NCI-H2196 treated with DMSO at 0.1 percent for 48 hours (cell line): ENCODE results near the gene PPP1R14C.

Experiments used
- DNase-seq: peaks from one replicate; lab custom pipeline; 2025; ENCODE audit not compliant: unreplicated experiment; lab: John Stamatoyannopoulos, UW

The PPP1R14C gene

DNA sequence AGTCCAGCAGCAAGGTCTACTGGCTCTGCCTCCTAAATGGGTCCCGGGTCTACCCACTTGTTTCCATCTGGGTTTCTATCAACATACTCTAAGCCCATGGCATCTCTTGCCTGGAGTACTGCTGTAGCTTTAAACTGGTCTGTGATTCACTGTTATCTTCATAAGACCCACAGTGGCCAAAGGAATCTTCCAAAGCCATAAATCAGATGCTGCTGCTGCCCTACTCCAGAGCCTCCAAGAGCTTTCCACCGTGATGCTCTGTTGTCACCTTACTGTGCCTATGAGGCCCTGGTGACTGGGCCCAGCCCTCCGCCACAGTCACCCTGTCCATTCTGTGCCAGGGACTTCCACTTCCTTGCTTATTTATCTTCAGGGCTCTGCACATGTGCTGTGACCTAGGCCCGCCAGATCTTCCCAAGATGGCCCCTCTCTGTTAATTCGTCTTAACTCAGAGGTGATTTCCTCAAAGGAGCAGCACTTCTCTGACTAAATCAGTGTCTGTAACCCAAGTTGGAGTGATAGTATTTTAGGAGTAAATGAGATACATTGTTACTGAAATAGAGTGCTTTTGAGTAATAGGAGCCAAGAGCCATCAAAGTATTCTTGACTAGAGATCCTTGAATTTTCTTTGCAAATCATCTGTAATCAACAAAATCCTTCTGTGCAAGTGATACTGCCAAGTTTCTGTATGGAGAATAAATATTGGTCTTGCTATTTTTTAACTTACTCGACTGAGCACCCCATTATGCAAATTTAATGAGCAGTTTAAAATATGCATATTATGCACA lies 102.5 kb downstream of the PPP1R14C start:
- no peak for DNase-seq

DNA sequence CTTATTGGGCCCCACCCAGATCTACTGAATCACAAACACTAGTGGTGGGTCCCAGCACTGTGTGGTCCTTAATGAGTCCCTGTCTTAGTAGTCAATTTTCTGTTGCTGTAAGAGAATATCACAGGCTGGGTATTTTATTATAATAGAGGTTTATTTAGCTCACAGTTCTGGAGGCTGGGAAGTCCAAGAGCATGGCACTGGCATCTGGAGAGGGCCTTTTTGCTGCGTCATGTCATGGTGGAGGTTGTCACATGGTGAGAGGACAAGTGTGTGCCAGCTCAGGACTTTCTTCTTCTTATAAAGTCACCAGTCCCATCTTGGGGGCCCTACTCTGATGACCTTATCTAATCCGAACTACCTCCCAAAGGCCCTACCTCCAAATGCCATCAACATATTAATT lies 105.0 kb downstream of the PPP1R14C start:
- DNase-seq: no peak

DNA sequence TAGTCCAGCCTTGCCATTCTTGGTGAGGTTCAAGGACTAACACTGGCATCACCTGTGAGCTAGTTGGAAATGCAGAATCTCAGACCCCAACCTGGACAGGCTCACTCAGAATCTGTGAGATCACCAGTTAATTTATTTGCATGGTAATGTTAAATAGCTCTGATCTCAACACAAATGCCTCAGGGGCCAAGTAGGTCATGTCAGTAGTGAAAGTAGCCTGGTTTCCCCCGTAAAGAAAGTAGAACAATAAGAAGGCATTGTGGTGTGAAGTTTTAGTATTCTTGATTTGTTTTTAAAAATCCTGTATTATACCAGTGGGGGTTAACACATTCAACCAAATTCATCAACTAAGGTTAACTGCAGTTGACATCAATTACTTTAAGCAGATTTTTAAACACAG lies 105.5 kb downstream of the PPP1R14C start:
- no peak for DNase-seq

DNA sequence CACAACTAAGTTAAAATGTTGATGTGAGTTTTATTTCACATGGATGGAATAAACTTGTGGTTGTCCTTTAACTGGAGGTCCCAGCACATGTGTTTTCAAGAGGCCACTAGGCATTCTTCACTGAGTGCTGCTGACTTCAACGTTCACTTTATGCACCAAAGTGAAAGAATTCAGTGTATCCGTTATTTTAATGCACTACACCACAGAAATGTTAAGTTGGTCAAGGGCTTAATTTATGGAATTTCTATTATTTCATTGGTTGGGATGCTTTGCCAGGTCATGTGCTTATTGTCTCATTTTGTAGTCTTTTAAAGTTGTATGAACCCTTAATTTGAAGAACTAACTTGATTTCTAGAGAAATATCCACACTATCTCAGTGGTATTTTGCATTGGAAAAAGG lies 106.4 kb downstream of the PPP1R14C start:
- DNase-seq: no peak

DNA sequence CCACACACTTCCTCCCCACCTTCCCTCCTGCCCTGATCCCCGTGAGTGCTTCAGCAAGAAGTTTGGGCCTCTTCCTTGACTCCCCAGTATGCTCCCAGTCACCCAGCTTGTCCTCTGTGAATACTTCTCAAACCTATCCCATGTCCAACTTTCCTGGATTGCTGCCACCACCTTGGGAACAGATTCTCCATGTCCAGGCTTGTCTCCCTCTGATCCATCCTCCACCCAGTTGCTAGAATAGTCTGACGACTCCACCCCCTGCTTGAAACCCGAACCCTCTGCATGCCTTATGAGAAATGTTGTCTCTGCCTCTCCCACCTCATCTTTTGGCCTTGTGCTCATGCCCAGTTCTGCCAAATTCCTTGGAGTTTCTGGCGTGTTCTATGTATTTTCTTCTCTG lies 108.0 kb downstream of the PPP1R14C start:
- DNase-seq: no peak

DNA sequence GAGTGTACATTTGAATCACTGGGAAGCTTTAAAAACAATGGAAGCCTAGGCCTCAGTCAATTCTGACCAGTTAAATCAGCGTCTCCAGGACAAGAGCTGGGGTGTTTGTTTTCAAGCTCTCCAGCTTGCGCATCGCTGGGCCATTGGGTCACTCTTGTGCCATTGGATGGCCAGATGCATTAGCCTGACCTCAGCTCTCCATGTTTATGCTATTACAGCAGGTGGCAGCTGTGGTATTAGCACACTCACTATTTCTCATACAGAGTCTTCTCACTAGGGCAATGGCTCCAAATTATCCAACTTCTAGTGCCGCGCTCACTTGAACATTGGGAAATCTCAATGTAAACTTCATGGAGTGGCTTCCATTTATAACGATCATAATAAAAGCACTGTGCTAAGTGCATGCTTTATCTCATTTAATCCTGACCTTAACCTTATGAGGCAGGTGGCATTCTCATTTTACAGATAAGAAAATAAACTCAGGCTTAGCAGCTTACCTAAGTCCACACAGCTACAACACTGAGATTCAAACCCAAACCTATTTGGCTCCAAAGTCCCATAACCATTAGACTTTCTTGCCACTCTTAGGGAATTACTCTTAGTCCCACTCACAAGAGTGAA lies 108.8 kb downstream of the PPP1R14C start:
- DNase-seq: no peak

DNA sequence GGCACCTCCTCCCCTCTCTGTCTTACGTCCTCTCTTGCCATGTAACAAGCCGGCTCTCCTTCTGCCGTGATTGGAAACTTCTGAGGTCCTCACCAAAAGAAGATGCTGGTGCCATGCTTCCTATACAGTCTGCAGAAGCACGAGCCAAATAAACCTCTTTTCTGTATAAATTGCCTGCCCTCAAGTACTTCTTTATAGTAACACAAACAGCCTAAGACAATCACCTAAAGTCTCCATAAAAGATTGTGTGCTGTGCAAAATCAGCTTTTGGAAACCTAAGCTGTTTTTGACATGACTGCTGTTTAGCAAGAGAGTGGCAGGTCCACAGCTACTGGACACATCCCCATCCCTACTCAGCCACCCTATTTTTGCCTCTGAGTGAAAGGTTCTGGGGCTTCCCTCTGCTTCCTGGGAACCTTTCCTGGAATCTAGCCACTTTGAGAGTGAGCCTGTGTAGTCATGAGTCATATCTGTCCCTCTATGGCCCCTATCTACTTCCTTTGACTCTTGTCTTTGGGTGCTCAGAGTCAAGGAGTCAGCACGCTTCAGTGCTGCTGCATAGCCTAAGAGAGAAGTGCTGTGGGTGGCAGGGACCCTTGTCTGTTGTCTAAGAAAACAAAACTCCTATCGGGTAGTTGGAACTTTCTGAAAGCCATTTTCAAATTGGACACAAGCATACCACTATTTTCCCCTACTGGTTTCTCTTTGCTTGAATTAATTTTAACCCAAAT lies 110.0 kb downstream of the PPP1R14C start:
- DNase-seq: no peak

DNA sequence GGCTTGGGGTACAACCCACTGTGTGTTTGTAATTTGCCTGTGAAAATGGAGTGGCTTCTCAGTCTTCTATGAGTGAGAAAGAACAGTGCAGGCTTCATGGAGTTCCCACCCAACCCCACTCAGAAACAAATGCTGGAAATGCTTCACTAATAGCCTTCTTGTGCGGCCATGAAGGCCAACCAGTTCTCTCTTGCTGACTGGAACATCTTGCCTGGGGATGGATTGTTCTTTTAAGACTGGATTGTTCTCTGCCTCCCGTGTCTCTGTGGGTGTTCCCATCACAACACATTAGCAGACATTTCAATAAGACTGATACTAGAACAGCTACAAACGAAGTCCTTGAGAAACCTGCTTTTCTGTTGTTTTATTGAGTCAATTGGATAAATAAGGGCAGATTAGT lies 110.6 kb downstream of the PPP1R14C start:
- DNase-seq: no peak

DNA sequence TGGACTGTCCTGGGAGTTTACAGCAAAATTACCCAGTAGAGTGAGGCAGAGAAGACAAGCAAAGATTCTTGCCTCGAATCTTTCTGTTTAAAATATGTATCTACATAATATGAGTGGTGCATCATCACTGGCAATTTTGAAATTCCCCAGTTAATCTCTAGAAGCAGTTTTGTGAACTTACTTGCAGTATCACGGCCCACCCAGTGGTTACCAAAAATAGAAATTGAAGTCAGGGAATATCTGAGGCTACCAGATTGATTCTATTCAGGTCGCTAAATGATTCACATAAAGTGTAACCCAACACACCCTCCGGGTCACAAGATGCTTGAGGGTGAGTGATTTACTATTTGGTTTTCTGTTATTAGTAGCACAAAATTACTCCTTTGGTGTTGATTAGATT lies 111.9 kb downstream of the PPP1R14C start:
- no peak for DNase-seq

DNA sequence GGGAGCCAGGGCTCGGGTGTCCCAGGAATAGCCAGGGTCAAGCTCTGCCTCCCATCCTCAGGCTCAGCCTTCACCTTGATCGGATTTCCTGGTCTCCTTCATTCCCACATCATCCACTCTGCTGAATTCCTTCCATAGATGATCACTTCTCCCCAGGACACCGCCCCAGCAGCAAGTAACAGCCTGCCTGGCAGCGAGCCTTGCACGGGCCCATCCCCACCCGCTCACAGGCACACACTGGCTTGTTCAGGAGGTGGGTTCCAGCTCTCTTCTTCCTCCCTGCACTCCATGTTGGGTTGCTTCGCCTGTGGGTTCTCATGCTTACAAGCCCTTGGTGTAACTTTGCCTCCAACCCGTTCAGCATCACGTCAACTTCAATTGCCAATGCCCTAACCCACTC lies 113.0 kb downstream of the PPP1R14C start:
- DNase-seq: no peak

DNA sequence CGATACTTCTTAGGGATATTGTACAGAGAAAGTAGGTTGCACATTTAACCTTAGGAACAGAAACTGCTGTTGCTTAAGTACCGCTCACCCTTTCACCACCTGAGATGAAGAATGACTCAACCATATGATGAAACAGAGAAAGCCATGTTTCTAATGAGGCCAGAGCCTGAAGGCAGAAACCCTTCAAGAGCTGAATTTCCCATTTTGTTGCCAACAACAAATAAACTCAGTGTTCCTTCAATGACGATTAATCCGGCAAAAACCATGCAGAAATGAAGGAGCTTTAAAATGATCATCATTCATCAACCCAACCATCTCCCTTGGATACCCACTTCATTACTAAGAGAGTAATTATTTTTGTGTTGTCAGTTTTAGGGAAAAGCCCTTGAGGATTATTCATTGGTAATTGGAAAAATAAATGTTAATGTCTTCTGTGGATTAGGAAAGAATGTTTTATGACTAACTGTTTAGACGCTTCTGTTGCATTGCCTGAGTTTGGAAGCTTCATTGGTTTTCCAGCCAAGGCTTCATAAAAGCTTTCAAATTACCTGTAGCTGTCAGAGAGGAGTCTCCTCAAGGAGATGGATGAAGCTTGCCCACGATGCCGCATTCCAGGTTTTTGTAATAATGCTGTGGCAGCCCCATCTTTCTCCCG lies 113.9 kb downstream of the PPP1R14C start:
- DNase-seq: no peak

DNA sequence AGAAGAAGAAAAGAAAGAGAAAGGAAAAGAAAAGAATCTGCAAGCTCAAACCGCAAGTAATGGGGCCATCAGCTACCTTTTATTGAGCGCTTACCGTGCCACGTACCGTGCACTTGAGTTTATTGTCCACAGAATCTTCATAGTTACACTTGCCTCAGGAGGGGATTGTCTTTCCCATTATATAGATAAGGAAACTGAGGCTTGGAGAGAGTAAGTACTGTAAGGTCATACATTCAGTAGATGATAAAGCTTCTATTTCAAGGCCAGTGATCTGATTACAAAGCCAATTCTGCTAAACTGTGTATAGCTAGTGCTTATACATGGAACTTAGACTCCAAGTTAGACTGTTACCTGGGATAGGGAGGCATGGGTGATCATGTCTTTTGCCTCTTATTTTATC lies 115.5 kb downstream of the PPP1R14C start:
- no peak for DNase-seq

DNA sequence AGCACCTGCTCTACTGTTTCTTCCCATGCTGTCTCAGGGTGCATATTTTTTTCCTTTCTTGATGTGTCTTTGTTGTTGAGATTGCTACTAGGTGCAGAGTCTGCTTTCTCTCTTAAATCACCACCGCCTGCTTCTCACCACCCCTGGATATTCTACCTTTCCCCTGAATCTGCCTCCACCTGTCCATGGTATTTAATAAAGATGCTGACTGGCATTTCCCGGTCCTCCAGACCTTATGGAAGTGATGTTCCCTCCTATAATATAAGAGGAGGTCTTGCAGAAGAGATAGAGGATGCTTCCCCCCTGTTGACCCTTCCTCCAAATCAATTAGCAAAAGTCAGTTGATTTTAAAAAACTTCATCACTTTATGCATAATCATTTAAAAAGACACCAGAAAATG lies 118.1 kb downstream of the PPP1R14C start:
- no peak for DNase-seq

DNA sequence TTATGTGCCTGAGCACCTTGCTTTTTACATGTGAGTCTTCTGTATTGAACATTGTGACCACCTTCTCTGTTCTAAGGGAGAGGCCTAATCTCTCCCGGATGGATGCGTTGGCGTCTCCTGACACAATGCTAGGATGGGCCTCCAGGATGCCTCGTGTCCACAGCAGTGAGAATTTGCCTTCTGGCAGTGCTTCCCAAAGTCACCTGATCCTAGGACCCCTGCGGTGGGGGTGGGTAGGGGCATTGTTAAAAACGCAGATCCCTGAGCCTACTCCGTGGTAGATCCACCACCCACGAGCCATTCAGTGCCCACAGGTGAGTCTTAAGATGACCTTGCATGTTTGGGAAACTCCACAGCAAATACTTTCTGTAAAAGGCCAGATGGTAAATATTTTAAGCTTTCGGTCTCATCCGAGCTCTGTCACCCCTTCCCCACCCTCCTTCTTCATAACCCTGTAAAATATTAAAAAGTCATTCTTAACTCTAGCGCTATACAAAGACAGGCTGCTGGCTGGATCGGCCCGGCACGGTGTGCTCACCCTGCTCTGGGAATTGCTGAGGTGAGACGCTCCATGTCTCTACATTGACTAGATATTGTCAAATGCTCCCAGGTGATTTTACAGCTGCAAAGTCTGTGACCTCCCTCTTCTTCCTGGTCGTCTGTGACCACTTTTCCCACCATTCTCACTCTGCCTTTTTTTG lies 119.3 kb downstream of the PPP1R14C start:
- DNase-seq: no peak

DNA sequence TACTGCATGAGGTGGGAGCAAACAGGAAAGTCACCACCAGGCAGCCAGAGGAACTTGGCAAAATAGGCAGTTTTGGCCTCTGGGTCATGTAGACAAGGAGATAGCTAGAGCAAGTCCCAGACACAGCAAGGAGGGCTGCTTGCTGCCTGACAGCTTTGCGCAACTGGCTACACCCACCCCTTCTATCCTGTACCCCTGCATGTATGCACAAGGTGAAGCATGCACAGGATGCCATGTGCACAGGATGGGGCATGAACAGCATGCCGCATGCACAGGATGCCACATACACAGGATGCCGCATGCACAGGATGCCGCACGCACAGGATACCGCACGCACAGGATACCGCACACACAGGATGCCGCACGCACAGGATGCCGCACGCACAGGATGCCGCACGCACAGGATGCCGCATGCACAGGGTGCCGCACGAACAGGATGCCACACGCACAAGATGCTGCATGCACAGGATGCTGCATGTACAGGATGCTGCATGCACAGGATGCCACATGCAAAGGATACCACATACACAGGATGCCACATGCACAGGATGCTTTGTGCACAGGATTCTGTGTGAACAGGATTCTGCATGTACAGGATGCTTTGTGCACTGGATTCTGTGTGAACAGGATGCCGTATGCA lies 121.0 kb downstream of the PPP1R14C start:
- DNase-seq: no peak

DNA sequence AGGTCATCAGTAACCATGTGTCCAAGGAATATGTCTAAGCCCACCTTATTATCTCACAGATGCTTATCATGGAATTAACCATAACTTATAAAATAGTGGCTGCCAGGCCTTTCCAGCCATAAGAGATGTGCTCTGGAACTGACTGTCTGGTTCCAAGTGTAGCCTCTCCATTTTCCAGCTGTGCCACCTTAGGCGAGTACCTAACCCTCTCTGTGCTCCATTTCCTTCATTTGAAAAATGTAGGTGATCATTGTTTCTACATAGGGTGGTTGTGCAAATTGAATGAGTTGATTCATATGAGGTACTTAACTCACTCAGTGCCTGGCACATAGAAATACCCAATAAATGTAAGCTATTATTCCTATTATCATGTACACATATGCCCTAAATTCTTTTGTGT lies 123.5 kb downstream of the PPP1R14C start:
- no peak for DNase-seq

DNA sequence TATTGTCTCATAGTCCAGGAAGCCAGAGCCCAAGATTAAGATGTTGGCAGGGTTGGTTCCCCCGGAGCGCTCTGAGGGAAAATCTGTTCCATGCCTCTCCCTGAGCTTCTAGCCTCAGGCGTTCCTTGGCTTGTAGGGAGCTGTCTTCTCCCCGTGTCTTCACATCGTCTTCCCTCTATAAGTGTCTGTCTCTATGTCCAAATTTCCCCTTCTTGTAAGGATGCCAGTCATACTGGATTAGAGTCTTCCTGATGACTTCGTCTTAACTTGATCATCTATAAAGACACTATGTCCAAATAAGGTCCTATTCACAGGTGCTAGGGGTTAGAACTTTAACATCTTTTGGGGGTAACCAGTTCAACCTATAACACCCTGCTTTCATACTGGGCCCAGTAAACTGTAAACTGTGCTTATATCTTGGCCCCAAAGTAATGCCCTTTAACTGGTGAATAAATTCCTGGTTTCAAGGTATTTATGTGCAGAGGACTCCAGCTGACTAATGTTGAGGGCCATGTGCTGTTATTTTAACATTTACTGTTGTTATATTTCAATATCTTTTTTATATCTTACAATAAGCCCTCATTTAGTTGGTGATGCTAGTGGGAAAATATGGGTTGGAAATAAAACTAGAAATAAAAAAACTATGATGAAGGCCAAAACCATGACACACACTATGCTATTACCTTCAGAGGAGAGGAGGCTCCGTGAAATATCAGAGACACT lies 124.3 kb downstream of the PPP1R14C start:
- DNase-seq: no peak

DNA sequence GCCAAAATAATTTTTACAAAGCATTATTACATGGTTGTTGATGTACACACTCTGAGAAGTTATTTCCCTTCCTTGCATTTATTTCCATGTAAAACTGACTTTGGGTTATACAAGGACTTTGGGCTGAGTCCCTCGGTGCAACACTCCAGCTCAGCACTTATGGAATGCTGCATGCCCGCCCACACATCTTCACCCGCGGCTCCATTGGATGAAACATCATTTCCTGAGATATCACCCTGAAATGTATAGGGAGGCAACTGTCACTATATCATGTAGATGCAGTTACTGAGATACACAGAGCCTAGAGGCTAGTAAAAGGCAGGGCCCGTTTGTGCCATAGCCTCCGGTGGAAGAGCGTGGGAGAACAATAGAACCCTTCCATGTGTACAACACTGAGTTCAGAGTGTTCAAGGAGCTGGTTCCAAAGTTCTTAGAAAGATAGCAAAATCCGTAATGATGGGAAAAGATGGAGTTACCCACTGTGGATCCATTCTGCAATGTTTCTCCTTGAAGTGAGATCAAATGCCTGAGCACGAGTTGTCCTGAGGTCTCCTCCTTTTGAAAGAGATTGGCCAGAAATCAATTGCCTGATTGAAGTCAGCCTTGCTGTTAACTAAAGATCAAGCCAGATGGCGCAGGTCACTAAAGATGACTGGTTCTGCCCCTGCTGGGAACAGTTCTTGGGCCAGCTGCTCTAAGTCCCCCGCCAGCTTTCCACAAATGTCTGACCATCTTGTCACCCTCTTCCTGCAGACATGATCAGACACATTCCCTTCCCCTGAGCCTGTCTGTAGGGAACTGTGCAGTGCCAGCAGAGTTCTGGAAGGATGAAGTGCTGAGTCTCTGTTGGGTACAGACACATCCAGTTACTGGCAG lies 125.1 kb downstream of the PPP1R14C start:
- no peak for DNase-seq
